Activated CD8-positive, alpha-beta memory T cell treated with anti-CD3 and anti-CD28 coated beads, Interleukin-2, amount 50 U/mL, for 48 hours (primary cell): ENCODE measurements around the gene WT1.
A peak's percentile ranks its signal among the peaks of the same experiment; 100 is the strongest.
"Not testable (repeated sequence)": the region's sequence is repeated elsewhere in the genome, so short reads cannot be mapped to it uniquely, and the experiment has no call there.

Source experiments
- DNase-seq: peaks from one replicate; pipeline ENCODE4 v3.0.0-alpha.2; 2020

Gene WT1

DNA sequence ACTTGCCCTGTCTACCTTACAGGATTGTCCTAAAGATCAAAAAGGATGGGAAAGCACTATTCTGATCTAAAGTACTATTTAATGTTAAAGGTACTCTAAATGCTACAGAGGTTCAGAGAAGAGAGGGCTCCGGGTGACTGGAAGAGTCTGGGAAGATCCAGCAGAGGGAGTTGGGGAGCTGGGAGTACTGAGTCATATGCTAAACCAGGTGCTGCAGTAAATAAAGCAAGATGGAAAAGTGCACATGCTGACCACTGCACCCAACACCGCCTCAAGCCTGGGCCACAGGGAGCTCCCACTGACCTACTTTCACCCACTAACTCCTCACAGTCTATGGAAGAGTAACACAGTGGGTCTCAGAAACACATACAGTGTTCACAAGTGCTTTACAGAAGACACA lies 49.3 kb downstream of the WT1 start:
- no peak for DNase-seq

DNA sequence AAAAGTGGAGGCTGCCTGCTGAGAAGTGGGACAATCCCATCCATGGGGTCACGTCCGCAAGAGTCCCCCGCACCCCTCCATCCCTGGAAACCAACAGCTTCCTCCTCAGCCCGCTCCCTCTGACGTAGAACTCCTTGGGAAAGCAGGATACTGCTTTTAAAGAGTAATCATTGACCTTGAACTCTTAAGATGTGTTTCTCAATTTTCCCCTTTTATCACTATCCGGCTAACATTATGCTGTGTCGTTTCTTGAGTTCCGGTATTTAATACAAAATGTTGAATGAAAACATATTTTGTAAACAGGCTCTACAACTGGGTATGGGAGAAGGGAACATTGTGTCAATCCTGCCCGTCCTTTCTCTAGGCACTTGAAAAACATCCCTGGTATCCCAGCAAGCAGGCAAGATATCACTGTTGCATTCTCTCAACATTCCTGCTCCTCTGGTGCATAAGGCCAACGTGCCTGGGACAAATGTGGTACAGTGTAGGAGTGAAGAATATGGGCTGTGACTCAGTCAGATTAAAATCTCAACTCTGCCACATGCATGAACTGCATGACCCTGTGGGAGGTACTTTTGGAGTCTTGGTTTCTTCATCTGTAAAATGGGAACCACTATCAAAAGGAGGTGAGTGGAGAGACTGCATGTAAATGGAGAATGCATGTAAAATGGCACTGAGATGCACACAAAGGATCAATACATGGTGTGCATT lies 52.8 kb downstream of the WT1 start:
- no peak for DNase-seq

DNA sequence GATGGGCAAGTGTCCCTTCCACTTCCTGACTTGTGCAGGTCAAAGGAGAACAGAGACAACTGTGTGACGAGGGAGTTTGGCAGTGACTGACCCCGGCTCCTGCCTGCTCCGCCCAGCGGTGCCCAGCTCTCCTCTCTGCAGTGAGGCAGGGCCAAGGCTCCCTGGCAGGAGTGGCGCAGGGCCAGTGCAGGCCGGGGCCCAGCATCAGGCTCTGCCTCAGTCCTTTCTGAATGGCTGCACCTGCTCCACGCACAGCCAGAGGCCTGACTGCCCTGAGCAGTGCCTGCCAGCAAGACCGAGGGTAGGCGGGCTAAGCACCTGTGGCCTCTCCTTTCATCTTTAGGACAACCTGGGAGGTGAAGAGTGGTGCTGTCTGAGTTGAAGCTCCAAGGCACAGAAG lies 54.2 kb downstream of the WT1 start:
- no peak for DNase-seq

DNA sequence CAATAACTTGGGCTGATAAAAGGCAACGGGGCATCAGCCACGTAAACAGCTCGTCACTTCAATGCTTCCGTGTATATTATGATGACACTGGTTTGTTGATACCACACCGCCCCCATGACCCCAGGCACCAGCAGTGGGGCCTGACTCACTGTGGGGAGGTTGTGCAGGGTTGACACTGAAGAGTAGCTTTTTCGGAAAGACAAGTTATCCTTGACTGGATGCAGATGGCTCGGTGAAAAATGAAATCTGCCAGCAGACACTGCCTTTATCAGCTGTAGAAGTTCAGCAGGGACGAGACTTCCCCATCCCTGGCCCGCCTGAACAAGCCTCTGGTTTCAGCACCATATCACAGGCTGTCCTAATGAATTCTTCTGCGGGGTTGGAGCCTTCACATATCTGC lies 55.6 kb downstream of the WT1 start:
- DNase-seq, result no peak

DNA sequence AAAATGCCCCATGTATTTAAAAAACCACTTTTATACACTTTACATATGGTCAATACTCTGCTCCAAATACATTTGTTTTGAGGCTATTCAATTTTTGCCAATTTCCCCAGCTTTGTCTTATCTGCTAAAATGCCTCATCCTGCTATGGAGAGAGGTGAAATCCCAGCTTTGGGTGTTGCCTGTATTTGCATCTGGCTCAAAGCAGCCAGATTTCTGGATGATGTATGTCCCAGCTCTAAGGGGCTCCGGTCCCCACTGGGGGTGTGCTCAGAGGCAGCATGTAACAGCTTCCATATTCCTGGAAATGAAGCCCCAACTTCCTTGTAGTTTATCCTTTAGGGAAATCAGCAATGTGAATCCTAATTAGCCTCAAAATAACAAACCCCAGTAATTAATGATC lies 59.5 kb downstream of the WT1 start:
- no peak for DNase-seq

DNA sequence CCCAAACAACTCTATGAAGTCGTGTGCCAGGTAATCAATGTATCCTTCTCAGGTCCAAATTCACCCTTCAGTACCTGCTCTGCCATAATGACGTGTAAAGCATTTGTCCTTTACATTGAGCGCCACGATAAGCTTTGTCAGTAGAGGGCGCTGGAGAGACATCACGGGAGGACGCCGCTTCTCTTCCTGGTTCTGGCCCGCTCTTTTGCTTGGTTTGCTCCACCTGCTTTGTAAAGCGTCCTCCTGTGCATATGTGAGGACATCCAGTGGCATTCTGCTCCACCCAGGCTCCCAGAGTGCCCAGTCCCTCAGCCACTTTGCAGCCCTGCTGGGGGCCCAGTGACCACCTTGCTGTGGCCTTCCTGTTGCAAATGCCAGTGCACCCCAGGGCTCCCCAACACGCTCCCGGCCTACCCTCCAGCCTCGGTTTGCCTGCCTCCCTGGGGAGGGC lies 61.1 kb downstream of the WT1 start:
- DNase-seq, result peak; percentile 71

DNA sequence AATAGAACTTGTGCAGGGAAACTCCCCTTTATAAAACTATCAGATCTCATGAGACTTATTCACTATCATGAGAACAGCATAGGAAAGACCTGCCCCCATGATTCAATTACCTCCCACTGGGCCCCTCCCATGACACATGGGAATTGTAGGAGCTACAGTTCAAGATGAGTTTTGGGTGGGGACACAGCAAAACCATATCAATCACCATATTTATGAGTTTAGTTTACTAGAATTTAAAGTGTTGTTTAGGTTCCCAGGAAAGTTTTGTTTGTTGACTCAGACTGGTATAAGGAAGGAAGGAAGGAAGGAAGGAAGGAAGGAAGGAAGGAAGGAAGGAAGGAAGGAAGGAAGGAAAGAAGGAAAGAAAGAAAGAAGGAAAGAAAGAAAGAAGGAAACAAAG lies 65.4 kb downstream of the WT1 start:
- not testable (repeated sequence) for DNase-seq

DNA sequence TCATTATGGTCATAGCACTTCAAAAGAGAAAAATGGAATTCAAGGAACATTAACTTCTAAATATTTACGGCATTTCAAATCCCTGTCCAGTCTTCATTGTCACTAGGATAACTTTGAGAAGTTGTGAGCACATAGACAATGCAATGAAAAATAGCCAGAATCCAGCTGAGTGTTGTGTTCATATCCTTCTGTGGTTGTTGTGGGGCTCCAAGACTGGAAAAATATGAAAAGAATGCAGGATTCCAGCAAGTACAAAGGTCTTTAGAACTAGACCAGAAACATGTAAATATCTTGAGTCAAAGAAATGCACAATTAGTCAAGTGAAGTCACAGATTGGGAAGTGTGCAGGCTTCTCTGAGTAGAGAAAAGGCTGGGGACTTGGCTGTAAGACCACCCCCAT lies 68.7 kb downstream of the WT1 start:
- DNase-seq, result no peak

DNA sequence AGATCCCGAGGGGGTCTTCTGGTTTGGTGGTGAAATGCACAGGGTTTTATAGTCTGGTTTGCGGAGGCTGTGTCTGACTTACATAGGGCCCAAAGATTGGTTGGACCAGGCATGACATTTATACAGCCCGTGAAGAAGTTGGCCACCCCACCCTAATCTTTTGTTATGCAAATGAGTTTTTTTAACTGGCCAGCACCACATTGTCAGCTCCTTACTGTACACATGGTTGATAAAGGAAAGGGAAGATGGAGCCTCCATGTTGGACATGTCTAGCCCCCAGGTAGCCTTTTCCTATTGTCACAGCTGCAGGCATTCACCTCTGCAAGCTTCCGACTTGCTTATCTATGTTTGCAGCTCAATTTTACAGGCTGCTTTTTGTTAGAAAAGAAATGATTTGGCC lies 70.1 kb downstream of the WT1 start:
- DNase-seq, result no peak

DNA sequence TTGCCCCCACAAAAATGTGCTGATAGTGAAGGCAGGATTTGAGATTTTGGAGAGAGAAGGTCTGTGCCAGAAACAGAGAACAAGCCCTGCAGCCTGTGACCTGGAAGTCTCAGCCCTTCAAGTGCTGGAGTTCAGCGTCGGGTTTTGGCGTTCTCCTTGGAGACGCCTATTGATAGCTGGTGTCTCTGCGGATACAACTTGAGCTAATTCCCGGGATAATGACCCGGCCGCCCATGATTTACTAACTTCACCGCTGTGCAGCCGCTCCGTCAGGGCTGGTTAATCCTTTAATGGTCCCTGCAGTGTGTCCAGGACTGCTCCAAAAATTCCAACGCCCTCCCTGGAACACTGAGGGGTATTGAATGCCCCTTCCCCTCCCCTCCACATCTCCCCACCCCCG lies 76.6 kb downstream of the WT1 start:
- DNase-seq, result no peak

DNA sequence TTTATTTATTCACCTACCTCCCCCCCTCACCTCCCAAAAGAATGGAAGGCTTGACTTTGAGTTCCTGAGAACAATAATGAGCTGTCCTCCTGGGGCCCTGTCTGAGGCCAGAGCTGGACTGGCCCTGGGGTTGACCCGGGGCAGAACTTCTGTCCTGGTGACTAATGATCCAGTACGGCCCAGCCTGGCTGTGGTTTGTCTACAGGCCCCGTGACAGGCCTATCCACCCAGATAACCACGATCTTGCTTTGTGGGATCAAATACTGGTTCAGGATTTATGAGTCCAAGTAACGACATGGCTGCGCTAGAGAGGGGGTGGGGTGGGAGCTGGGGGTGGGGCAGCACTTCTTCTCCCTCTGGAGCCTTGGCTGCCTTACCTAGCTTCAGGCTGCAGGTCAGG lies 81.5 kb downstream of the WT1 start:
- no peak for DNase-seq

DNA sequence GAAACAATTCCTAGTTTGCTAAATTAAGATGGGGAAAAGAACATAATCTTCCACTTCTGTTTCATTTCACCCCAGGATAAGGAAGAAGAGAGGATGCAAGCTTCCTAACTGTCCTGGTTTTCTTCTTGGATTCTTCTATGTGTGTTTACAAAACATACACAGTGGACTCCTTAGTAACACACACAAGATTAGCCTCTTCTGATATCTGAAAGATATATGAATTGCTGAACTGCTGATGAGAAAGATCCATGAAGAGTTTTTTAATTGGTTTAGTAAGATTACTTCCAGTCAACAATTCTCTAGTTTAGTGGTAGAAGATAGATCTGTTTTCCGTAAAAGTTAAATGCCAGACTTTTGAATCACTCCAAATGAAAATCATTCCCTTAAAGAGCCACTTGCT lies 86.8 kb downstream of the WT1 start:
- no peak for DNase-seq

DNA sequence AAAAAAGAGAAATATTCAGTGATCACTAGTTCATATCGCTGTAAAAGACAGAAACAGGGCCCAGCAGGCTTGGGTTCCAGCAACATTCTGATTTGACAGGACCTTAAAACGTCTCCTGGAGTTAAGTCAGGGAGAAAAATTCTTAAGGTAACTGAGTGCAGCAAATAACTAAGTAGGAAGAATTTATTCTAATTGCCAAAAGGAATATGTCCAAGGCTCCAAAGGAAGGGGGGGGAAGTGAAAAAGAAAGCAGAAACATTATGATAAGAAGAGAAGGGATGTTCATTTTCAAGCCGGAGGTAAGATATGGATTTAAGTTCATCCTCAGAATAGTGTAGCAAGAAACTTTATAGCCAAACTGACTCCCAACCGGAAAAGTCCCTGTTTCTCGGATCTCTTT lies 90.4 kb downstream of the WT1 start:
- DNase-seq, result no peak

DNA sequence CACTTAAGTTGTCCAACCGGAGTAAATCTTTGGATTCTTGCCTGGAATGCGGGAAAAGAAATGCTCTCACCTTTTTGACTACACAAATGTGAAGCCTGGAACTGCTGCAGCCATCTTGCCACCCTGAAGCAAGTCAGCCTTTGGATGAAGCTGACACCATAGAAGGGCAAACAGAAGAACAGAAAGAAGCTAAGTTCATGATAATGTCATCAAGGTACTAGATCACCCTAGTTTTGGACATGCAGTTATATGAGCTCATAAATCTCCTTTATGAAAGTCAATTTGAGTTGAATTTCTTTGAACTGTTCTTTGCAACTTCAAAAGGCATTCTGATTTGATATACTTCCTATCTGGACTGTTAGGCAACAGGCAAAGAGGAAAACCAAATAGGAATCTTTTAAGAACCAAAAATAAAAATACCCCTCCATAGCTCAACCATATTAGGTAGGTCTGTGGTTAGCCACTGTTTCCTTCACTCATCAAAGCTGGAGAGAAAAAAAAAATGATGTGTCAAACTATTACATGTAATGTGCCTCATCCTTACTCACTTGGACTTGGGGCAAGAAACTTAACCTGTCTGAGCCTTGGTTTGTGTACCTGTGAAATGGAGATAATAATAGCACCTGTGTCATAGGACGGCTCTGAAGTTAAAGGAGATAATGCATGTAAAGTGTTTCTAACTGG lies 91.9 kb downstream of the WT1 start:
- DNase-seq, result no peak

DNA sequence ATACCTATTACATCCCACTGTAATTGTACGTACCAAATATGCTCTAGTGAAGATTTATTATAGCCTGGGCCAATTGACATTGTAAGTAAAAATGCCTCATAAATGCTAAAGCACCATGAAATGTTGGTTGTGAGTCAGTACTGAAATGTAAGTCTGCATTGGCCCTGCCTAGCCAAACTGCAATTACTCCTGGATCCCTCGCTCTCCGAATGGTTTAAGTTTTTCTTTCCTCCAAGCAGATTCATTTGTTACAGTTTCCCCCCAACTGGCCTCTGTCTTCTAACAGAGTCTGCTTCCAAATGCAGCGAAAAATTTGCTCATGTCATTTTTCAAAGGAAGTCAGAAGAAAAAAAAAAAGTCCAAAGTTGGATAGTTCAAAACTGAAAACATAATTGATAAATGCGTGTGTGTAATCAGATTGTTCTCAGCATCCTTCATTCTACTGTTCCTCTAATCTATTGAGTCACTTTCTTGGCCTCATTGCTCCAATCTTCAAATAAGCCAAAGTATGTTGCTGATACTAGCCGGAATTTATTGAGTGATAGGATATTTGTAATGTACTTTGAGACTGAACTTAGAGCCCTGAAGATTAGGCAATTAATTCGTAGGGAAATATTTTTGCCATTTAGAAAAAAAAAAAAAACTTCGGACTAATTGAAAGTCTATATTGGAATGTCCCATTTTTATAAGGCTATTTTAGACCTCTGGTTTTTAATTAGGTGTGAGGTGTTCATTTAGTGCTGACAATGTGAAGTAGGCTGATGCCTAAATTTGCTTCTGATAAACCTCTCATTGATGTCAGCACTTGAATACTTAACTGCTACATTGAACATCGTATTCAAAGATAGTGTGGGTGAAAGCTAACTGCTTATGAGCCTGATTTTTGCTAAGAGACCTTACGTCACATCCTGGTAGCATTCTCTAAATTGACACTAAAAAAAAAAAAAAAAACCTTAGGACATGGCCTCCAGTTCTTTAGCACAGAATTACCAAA lies 93.4 kb downstream of the WT1 start:
- DNase-seq, result no peak

DNA sequence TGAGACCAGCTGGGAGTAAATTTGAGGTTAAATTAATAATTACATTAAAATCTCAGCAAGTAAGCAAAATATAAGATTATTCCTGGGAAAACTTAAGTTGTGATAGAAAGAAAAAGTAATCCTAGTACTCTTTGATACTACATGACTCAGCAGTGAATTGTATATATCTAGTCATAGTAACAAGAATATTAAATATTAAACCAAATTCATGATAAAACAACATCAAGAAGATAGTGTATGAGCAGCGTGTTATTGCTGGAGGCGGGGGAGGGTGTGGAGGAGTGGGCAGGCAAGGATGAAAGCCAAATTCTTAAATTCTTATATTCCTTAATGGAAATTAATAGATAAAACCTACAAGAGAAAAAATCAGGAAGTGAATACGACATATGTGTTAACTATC lies 95.2 kb downstream of the WT1 start:
- DNase-seq, result no peak
